ENCODE data around the gene TUFT1.
"Not testable (repeated sequence)": the region's sequence is repeated elsewhere in the genome, so short reads cannot be mapped to it uniquely, and the experiment has no call there.

TUFT1 gene

GRCh38 chr1:151618470-151618869 is 78.4 kb downstream of the TUFT1 start:
- DNase-seq (ENCODE audit: low spot score): no peak

GRCh38 chr1:151618996-151619395 is 78.9 kb downstream of the TUFT1 start:
- not testable (repeated sequence) for DNase-seq (ENCODE audit: low spot score)

GRCh38 chr1:151619489-151620093 is 79.5 kb downstream of the TUFT1 start:
- DNase-seq (ENCODE audit: low spot score): no peak

- no peak for DNase-seq (ENCODE audit: low spot score)
Measured at GRCh38 chr1:151620286-151620685, 80.2 kb downstream of the TUFT1 start.

GRCh38 chr1:151621351-151621750 is 81.2 kb downstream of the TUFT1 start:
- no peak for DNase-seq (ENCODE audit: low spot score)

GRCh38 chr1:151624783-151625182 is 84.7 kb downstream of the TUFT1 start:
- no peak for DNase-seq (ENCODE audit: low spot score)

GRCh38 chr1:151626740-151627334 is 86.7 kb downstream of the TUFT1 start:
- DNase-seq (ENCODE audit: low spot score): no peak

GRCh38 chr1:151629278-151629677 is 89.2 kb downstream of the TUFT1 start:
- DNase-seq (ENCODE audit: low spot score): no peak
